Measurements from ENCODE around the gene OR2A25.
"Not testable (repeated sequence)": the region's sequence is repeated elsewhere in the genome, so short reads cannot be mapped to it uniquely, and the experiment has no call there.

OR2A25 gene, protein sequence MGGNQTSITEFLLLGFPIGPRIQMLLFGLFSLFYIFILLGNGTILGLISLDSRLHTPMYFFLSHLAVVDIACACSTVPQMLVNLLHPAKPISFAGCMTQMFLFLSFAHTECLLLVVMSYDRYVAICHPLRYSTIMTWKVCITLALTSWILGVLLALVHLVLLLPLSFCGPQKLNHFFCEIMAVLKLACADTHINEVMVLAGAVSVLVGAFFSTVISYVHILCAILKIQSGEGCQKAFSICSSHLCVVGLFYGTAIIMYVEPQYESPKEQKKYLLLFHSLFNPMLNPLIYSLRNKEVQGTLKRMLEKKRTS

DNA sequence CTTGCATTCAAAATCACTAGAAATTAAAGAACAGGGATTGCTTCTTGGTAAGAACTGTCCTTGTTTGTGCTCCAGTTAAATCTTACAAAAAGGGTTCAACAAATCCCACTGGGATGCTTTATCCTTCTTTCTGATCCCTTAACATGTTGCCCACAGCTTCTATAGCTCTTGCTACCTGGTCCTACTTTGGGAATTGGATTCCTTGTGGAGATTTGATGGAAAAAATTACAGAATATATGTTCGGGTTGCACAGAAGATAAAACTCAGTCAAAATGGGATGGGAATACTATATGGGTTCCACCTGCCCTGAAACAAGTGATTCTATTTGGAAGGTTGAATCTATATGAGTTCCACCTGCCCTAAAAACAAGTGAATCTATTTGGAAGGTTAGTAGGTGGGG is at the start of gene OR2A25:
Gene OR2A25 (plus strand): TSS at position 301 of the 400 bp plus-strand sequence. CDS start 4,409 bp downstream, outside the sequence.
- DNase-seq (ENCODE audit: low spot score) = no peak

DNA sequence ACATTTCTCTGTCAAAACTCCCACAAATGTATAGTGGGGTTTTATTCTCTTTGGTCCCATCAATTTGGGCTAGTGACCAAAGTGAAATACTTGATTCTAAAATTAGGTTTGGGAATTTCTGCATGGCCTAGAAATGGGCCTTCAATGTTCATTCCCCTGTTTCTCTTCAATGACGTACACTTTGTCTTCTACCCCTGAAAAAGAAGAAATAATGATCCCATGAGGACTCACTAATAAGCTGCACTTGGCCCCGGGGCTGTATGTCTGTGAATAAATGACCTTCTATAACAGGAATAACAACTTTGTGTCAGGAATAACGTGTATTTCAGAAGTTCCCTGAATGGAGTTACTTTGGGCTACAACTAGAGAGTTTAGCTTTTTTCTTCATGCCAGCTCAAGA is 49.3 kb upstream of the OR2A25 start:
- no peak for DNase-seq (ENCODE audit: low spot score)

DNA sequence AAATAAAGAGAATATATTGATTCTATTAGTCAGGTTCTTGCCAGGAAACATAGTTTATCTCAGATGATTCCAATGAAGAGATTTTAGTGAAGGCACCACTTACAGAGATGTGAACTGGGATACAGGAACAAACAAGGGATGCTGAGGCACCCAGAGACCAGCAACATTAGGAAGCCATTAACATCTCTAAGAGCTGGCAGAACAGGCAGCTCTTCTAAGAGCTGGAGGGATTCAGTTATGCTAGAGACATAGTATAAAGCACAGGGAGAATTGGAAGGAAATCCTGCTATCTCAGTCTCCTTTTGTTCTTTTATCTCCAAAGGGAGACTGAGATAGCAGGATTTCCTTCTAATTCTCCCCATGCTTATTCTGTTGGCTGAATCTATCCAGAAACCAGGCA is 47.4 kb upstream of the OR2A25 start:
- no peak for DNase-seq (ENCODE audit: low spot score)

DNA sequence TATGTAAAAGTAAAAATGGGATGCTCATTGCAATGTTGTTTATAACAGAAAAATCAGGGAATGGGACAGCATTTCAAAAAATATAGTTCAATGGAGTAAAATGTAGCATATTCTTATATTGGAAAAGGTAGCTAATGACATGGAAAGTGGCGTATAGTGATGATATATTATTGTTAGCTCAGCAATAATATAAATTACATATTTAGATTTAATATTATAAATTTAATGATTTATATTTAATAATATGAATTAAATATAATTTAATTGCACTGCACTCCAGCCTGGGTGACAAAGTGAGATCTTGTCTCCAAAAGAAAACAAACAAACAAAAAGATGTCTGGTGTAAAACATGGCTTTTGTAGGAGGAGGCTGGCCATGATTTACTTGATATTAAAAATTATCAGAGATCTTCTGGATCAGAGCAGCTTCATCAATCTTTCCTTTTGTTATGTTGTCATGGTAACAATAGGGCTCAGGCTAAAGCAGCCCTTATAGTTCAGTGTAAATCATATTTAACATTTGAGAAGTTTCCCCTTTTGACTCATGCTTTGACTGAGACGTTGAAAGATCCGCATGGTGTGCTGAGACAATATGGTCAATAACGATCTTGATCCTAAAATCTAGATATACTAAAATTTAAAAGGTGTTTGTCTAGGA is 46.3 kb upstream of the OR2A25 start:
- no peak for DNase-seq (ENCODE audit: low spot score)

DNA sequence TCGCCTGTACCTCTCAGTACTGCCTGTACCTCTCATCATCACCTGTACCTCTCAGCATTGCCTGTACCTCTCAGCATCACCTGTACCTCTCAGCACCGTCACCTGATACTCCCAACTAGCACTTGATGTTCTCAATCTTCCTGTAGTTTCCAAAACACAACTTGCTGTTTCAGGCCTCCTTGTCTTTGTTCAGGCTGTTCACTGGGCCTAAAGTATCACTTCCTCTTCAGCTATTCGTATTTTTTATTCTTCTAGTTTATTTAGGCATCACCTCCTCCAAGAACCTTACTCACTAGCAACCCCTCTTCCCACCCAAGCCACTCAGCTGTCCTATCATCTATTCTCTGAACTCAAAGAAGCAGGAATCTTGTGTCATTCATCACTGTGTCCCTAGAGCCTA is 45.4 kb upstream of the OR2A25 start:
- DNase-seq (ENCODE audit: low spot score) = no peak

DNA sequence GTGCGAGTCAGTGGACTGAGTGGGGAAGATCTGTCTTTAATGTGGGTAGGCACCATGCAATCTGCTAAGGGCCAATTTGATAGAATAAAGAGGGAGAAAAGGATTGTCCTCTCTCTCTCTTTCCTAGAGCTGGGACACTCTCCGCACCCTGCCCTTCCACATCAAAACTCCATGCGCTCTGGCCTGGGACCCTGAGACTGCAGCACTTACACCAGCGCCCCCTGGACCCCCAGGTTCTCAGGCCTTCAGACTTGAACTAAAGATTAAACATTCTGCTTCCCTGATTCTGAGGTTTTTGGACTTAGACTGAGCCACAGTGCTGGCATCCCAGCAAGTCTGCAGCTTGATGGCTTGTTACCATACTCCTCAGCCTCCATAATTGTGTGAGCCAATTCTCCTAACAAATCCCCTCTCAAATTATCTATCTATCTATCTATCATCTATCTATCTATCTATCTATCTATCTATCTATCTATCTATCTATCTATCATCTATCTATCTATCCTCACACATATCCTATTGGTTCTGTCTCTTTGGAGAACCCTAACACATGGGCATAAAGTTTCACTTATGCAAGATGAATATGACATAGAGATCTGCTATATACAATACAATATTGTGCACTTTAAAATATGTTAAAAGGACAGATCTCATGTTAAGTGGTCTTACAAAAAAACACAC is 43.3 kb upstream of the OR2A25 start:
- DNase-seq (ENCODE audit: low spot score) = no peak

DNA sequence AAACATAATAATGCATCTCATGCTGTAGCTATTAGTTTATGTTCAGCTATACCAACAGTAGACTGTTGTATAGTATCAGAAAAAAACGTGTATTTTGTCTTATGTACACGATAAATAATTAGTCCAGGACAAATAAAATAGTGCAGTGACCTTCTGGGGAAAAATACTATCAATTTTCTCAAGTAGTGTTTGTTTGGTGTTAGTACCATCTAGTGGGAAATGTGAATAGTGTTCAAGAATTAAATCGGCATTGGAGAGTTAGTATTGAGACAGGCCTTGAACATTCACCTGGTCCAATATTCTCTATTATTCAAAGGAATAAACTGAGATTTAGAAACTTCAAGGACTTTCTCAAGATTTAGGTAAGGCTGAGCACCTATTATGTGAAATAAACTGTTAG is 42.5 kb upstream of the OR2A25 start:
- peak; percentile 48 for DNase-seq (ENCODE audit: low spot score)

DNA sequence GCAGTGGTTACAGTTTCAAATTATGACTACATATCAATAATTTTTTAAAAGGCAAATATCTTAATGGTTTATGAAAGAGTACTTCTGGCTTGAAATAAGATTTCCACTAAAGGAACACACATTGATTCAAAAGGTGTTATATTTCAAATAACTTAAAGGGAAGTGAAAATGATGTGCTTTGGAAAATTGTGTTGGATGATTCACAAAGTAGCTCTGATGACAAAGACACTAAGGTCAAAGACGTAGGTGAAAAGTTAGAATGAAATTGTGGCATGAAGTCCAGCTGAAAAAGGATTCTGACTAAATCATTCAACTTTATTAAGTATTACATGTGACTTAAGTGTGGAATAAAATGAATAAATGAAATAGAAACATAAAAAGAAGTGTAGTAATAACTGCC is 41.6 kb upstream of the OR2A25 start:
- no peak for DNase-seq (ENCODE audit: low spot score)

DNA sequence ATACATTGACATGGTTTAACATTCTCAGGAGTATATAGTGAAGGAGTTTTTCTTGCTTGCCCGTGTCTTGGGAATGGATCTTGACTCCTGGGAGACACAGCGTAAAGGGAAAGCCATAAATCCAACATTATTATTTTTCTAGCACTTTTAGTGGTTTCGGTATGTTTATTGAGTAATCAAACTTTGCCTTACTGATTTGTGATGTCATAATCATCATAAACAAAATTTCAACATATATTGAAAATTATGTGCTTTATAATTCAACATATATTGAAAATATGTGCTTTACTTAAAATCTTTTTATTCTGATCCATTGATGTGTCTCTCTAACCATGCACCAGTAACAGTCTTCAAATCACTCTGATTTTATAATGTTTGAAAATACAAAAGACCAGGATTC is 41.1 kb upstream of the OR2A25 start:
- DNase-seq (ENCODE audit: low spot score) = no peak

DNA sequence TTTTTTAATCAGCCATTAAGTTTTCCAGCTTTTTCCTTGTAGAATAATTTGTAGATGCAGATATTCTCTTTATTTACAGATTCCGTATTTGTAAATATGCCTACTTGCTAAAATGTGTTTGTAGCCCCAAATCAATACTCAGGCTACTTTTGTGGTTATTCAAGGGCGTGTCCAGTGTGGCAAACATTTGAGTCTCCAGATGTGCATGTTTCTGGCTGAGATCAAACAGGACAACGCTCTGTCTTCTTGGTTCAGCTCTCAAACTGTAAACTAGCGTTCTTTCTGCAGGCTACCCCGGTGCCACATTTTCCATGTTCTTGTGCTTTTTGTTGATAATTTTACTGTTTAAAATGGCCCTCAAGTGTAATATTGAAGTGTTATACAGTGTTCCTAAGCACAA is 37.1 kb upstream of the OR2A25 start:
- no peak for DNase-seq (ENCODE audit: low spot score)

DNA sequence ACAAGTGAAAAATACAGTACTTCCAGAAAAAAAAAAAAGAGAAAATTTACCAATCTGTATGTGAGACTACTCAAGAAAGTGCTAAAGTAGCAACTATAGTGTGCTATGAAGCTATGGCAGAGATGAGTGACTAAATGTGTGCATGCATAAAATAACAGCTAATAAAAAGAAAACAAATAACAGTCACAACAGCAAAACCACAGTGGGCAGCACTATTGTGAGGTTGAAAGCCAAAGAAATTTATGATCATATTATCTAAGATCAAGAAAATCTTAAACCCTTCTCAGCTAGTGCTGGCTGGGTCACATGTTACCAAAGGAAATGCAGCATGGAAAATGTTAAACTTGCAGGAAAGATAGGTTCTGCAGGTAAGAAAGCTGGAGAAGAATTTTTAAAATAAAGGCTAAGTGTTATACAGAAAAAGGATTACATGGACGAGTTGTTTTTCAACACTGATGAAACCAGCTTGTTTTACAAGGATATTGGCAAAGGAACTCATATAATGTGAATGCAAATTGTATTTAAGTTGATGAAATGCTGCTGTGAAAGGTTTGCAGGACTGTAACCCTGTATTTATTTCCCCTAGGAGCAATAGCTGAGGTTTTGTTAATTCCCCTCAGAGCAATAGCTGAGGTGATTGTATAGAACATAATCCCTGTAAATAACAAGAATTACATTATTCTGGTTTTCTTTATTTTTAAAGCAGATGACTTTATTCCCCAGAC is 36.5 kb upstream of the OR2A25 start:
- no peak for DNase-seq (ENCODE audit: low spot score)

DNA sequence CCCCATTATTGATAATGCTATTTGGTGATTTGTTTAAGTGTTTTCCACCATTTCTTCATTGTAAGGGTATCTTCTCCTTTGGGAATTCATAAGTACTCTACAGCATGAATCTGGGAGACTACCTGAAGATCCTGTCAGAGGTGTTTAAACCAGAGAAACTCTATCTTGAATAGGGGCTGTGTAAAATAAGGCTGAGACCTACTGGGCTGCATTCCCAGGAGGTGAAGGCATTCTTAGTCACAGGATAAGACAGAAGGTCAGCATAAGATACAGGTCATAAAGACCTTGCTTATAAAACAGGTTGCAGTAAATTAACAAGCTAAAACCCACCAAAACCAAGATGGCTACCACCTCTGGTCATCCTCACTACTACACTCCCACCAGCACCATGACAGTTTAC is 34.2 kb upstream of the OR2A25 start:
- no peak for DNase-seq (ENCODE audit: low spot score)

DNA sequence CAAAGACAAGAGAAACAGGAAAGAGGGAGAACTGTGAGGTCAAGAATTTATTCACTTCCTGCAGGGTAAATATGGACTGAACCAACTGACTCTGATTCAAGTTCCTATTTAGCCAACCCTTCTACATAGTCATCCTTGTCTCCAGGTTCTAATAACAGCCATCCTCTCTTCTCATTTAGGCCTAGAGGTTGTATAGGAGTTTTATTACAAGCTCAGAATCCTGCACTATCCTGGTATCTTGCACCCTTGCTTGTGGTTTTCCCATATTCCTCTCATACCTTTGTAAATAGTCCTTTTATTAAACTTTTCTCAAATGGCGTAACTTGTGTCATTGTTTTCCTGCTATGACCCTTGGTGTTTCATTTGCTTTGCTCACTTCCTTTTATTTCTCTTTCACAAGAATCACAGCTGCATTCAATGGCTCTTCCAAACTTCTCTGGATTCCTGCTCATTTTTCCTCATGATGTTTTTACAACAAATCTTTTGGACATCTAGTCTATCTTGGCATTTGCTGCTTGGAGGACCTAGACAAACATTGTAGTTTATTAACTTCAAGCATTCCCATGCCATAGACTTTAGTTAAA is 33.2 kb upstream of the OR2A25 start:
- DNase-seq (ENCODE audit: low spot score) = no peak

DNA sequence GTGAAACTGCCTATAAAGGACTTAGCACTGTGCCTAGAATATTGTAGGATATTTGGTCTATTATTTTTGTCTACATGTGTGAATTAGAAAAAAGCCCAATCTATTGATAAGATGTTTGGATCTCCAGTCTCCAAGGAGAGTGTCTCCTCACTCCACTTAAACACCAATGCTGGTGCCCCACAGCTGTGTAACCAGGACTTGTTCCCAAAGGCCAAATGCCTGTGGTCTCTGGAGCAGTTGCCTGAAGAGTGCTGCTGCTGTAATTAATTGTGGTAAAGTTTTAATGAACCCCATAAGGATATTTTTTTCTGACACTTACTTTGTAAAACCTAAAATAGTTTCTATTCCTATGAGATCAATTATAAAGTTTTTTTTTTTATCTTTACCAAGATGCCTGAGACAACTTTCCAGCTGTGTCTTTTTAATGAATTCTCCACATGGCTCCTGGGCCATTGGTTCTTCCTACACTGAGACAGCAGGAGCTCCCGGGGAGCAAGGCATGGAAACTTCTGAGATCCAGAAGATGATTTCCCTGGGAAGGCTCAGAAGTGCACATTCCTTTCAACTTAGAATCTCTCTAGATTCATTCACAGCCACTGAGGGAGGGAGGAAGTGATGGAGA is 32.1 kb upstream of the OR2A25 start:
- DNase-seq (ENCODE audit: low spot score) = no peak

DNA sequence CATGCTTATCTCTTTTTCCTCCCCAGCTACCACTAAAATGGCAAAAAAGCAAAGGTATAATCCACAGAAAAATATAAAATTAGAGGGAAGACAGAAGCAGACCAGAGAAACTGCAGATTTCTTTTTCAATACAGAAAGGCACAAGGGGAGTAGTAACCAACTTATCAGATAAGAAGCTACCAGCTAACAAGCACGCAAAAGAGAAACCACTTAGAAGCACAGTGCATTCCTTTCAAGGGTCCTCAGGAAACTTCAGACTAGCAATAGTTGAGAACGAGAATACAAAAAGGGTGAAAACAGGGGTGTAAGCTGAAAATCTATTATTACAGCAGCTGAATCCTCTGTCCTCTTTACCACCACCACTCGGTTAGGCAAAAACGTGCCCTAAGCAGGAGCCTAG is 30.7 kb upstream of the OR2A25 start:
- DNase-seq (ENCODE audit: low spot score) = no peak

DNA sequence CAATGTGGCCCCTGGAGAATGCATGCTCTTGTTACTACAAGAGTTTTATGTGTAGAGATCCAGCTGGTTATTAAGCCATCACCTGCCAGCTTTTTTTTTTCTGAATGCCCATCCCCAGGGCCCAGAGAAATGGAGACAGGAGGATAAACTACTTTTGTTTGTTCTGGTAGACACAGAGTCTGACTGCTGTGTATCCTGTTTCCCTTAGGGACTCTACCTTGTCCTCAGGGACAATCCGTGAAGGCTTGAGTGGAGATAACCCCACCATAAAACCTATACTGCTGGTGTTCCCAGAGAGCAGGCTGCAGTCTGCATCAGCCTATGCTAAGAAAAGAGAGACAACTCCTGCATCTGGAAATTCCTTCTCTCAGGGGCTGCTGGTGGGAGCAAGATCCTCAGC is 21.0 kb upstream of the OR2A25 start, which contains the start of gene OR2A5:
Gene OR2A5 (plus strand): TSS at position 301 of the 400 bp plus-strand sequence. CDS start 1,454 bp downstream, outside the sequence.
- no peak for DNase-seq (ENCODE audit: low spot score)

DNA sequence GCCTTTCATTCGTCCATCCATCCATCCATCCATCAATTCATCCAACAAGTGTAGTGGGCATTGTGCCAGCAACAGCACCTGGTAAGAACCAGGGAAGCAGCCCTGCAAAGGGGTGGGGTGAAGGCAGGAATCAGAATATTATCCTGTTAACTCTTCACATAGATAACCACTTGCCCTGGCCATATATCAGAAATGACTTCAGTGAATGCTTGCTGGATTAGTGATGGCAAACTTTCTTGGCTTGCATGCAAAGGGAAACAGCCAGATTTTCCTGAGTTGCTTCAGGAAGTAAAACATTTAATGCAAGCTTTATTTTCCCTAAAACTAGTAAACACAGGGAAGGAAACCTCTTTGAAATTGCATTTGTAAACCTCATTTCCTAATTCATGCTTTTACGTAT is 20.1 kb upstream of the OR2A25 start:
- DNase-seq (ENCODE audit: low spot score) = no peak

DNA sequence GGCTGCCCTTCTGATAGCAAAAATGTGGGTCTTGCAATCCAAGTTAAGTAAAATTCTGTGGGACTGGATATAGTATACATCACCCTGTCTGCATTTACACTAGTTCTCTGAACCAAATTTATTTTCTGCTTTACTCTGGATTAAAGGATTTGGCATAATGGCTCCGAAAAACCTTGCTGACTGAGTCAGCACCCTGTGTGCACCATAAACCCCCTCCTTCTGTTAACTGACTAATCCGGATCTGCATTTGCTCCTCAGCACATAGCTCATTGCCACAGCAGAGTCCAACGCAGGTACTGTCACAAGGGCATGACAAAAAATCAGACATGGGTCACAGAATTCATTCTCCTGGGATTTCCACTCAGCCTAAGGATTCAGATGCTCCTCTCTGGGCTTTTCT is 19.5 kb upstream of the OR2A25 start:
- DNase-seq (ENCODE audit: low spot score) = no peak

DNA sequence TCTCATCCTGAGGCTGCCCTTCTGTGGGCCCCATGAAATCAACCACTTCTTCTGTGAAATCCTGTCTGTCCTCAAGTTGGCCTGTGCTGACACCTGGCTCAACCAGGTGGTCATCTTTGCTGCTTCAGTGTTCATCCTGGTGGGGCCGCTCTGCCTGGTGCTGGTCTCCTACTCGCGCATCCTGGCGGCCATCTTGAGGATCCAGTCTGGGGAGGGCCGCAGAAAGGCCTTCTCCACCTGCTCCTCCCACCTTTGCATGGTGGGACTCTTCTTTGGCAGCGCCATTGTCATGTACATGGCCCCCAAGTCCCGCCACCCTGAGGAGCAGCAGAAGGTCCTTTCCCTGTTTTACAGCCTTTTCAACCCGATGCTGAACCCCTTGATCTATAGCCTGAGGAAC is 18.7 kb upstream of the OR2A25 start:
- DNase-seq (ENCODE audit: low spot score) = not testable (repeated sequence)

DNA sequence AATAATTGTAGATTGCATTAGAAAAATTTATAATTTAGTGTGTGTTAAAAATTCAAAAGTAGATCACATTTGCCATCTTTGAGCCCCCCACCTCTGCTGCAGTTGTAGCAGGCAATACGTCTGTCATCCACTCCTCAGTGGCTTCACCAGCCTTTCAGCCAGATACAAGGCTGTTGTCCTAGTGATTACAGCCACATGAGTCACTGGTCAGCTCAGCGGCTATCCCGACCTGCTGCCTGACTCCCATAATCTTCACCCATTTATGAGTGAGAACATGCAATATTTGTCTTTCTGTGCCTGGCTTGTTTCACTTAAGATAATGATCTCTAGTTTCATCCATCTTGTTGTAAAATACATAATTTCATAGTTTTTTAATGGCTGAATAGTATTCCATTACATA is 11.7 kb upstream of the OR2A25 start:
- DNase-seq (ENCODE audit: low spot score) = no peak

DNA sequence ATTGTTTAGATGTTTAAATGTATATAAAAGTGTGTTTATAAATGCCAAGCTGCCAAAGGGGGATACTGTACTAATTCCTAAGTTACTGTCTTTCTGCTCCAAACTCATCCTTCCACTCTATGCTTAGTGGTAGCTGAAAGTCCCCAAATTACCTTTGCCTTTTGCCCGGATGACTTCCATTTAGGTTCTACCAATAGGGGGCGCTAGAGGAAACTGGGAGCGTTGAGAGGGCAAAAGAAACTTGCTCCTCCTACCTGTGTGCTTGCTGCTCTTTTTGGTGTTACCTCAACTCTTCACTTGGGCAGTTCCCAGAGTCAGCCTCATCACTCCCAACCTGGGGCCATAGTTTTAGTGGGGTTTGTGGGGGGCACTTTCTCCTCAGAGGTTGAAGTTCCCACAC is 5.9 kb upstream of the OR2A25 start:
- DNase-seq (ENCODE audit: low spot score) = no peak

DNA sequence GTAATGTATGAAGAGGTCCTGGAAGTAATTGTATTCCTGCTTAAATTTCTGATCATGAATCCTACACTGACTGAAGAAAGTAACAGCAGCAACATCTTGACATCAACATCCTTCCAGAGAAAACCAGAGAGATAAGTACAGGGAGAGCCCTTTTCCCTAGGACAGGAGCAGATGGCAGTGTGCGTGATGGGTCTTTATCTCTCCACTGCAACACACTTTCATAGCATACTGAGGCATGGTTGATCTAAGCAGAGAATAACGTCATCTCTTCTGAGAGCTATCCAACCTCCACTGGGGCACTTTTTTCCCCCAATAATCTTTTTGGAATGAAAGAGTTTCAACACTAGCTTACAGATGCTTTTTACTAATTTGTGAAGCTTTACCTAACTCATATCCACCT is 342 bp downstream of the OR2A25 start:
- no peak for DNase-seq (ENCODE audit: low spot score)

Data from LoVo (cell line).